ENCODE data around the gene GNL1.

Gene GNL1

DNA sequence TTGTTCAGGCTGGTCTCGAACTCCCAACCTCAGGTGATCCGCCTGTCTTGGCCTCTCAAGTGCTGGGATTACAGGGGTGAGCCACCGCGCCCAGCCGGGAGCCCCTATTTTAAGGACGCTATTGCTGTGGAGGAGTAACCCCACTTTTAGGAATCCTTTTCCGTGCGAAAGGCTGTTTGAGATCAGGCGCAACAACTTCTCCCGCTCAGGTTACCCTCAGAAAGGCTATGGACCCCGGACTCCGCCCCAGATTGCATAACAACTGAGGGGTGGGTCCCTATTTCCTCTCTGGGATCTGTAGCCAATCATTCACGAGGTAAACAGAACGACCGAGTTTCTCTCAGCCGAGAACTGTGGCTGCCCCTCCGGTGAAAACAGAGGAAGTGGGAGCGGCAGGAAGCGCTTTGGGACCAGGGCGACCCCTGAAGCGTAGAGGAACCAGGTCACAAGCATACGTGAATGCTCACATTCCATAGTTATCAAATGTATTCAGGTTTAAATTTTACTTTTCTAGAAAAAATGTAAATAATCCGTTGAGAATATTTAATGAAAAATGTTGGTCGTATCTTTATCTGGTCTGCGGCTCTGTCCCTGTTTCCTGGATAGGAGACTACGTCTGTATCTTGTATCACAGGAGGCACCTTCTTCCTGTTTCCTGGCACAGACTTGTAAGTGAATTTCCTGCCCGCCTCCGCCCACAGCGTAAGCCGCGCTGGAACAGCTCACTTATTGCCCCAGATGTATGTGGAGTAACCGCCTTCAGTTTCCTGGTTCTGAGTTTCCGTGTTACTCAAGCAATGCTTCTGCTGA, 40.1 kb downstream of the GNL1 start:
- no peaks in the 10 kb centered on the region for H4K20me1 ChIP-seq (ENCODE audit: insufficient read depth, low read length)
- H3K4me2 ChIP-seq (ENCODE audit: insufficient read depth, low read length): peak overlapping the region; percentile 69
- ATAC-seq (ENCODE audit: insufficient read depth, low read depth) (peak; percentile 90), DNase-seq (peak; percentile 97)
- H3K9ac ChIP-seq (ENCODE audit: low read depth, low read length): peak overlapping the region; percentile 62
- H3K79me2 ChIP-seq (ENCODE audit: insufficient read depth, low read length): no peaks in the 10 kb centered on the region
- no peaks in the 10 kb centered on the region for H3K27me3 ChIP-seq (ENCODE audit: insufficient read depth, low read length, poor library complexity)
- H3K4me1 ChIP-seq (ENCODE audit: insufficient read depth, low read length): peaks cover 25% of the 10 kb centered on the region
- peak overlapping the region; percentile 74 for H2AFZ ChIP-seq (ENCODE audit: low read depth, low read length)
- no peaks in the 10 kb centered on the region for H3K9me3 ChIP-seq (ENCODE audit: insufficient read depth, low read length, severe bottlenecking)
- H3K36me3 ChIP-seq (ENCODE audit: insufficient read depth, low read length): no peaks in the 10 kb centered on the region
- TF ChIP-seq EZH2 (IDR thresholded peaks at IDR 0.05; ENCODE audit: borderline replicate concordance, low read depth, low read length, severe bottlenecking): no peak
- TF ChIP-seq CTCF (IDR thresholded peaks at IDR 0.05; ENCODE audit: borderline replicate concordance, extremely low read depth, low read length, poor library complexity, severe bottlenecking): no peak
- peak overlapping the region; percentile 96 for H3K27ac ChIP-seq (ENCODE audit: low read length)
- peak overlapping the region; percentile 17 to 55; a peak in 3 of 4 replicates for H3K4me3 ChIP-seq (ENCODE audit: low read depth in 1 of 2, low read length in 2 of 2)

- H3K9ac ChIP-seq (ENCODE audit: low read depth, low read length): no peak overlapping the region; the same call in 1 of the 2 replicates
- peak overlapping the region; percentile 62 for H3K27ac ChIP-seq (ENCODE audit: low read length)
Measured at GRCh38 chr6:30515106-30515505, 41.2 kb downstream of the GNL1 start.

DNA sequence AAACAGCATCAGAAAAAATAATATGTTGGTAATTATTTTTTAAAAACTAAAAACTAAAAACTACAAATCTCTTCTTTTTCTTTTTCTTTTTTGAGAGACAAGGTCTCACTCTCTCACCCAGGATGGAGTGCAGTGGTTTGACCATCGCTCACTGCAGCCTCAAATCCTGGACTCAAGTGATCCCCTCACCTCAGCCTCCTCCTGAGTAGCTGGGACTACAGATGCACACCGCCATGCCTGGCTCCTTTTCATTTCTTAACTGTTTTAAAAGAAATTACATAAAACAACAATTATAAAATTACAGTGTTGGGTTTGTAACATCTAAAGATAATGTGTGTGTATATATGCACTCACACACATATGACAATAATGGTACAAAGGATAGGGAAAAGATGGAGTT, 42.8 kb downstream of the GNL1 start:
- Histone ChIP-seq H3K27me3 (ENCODE audit: insufficient read depth, low read length, poor library complexity) (no peaks in the 10 kb centered on the region), H3K4me2 (ENCODE audit: insufficient read depth, low read length) (no peak overlapping the region), H4K20me1 (ENCODE audit: insufficient read depth, low read length) (no peaks in the 10 kb centered on the region), H3K9ac (ENCODE audit: low read depth, low read length) (no peak overlapping the region), H3K79me2 (ENCODE audit: insufficient read depth, low read length) (no peaks in the 10 kb centered on the region), H3K4me3 (ENCODE audit: low read depth in 1 of 2, low read length in 2 of 2) (no peak overlapping the region), H3K9me3 (ENCODE audit: insufficient read depth, low read length, severe bottlenecking) (no peaks in the 10 kb centered on the region), H3K4me1 (ENCODE audit: insufficient read depth, low read length) (peaks cover 49% of the 10 kb centered on the region), H3K36me3 (ENCODE audit: insufficient read depth, low read length) (no peaks in the 10 kb centered on the region), H3K27ac (ENCODE audit: low read length) (no peak overlapping the region), H2AFZ (ENCODE audit: low read depth, low read length) (no peak overlapping the region)
- no peak for TF ChIP-seq CTCF (IDR thresholded peaks at IDR 0.05; ENCODE audit: borderline replicate concordance, extremely low read depth, low read length, poor library complexity, severe bottlenecking)
- no peak for TF ChIP-seq EZH2 (IDR thresholded peaks at IDR 0.05; ENCODE audit: borderline replicate concordance, low read depth, low read length, severe bottlenecking)
- no peak for DNase-seq
- no peak for ATAC-seq (ENCODE audit: insufficient read depth, low read depth)

More at GRCh38 chr6:30515106-30515505, 41.2 kb downstream of the GNL1 start:
- H3K79me2 ChIP-seq (ENCODE audit: insufficient read depth, low read length): no peaks in the 10 kb centered on the region
- no peaks in the 10 kb centered on the region for H4K20me1 ChIP-seq (ENCODE audit: insufficient read depth, low read length)
- 0 out of 4 replicates have a peak overlapping the region, but pooled peaks of 1 of the 2 experiments have one; percentile 7 for H3K4me3 ChIP-seq (ENCODE audit: low read depth in 1 of 2, low read length in 2 of 2)
- no peak for DNase-seq
- H3K27me3 ChIP-seq (ENCODE audit: insufficient read depth, low read length, poor library complexity): no peaks in the 10 kb centered on the region
- H3K9me3 ChIP-seq (ENCODE audit: insufficient read depth, low read length, severe bottlenecking): no peaks in the 10 kb centered on the region
- H3K36me3 ChIP-seq (ENCODE audit: insufficient read depth, low read length): no peaks in the 10 kb centered on the region
- peaks cover 36% of the 10 kb centered on the region for H3K4me1 ChIP-seq (ENCODE audit: insufficient read depth, low read length)
- no peak overlapping the region for H3K4me2 ChIP-seq (ENCODE audit: insufficient read depth, low read length)
- TF ChIP-seq CTCF (IDR thresholded peaks at IDR 0.05; ENCODE audit: borderline replicate concordance, extremely low read depth, low read length, poor library complexity, severe bottlenecking): no peak
- TF ChIP-seq EZH2 (IDR thresholded peaks at IDR 0.05; ENCODE audit: borderline replicate concordance, low read depth, low read length, severe bottlenecking): no peak
- H2AFZ ChIP-seq (ENCODE audit: low read depth, low read length): no peak overlapping the region
- no peak for ATAC-seq (ENCODE audit: insufficient read depth, low read depth)

All from DND-41 (cell line).